SK-N-SH treated with all-trans-retinoic acid at 6 μM for 48 hours (cell line): ENCODE data around the gene NUP93.

Experiments used
- CSDC2 ChIP-seq: fragments of 250-450 bp; sonication (Bioruptor Pico); IDR thresholded peaks from 2 replicates; pipeline ENCODE4 v1.5.0; 2020; ENCODE audit warnings: mild to moderate bottlenecking, moderate library complexity
- OSR1 ChIP-seq: fragments of 250-450 bp; sonication (Bioruptor Pico); IDR thresholded peaks from 2 replicates; pipeline ENCODE4 v1.8.0; 2022; ENCODE audit warnings: moderate library complexity, mild to moderate bottlenecking, inconsistent platforms

DNA sequence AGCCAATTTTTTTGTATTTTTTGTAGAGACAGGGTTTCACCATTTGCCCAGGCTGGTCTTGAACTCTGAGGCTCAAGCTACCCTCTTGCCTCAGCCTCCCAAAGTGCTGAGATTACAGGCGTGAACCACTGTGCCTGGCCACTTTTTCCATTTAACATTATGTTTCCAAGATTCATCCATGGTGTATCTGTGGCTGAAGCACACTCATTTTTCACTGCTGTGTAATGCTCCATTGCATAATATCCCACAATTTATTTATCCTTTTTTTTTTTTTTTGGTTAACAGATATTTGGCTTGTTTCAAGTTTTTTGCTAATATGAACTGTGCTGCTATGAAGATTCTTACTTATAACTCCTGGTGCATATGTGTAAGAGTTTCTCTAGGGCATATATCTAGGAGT, 1.9 kb upstream of the NUP93 start:
- TF ChIP-seq OSR1 (CRISPR knock-in tag) (no peak), CSDC2 (CRISPR knock-in tag) (no peak)
